ENCODE data around the gene DCP2. TPM values are rescaled to one million over a fixed set of nuclear protein-coding genes. Genes with fewer than 3 reads are reported as not detected.
"Not testable (repeated sequence)": the region's sequence is repeated elsewhere in the genome, so short reads cannot be mapped to it uniquely, and the experiment has no call there.

DCP2 gene
- polyA plus RNA-seq, 1 donor: 48.8 TPM

GRCh38 chr5:112963374-112963733, 13.2 kb upstream of the DCP2 start:
- DNase-seq: not testable (repeated sequence)

- DNase-seq: no peak
Measured at GRCh38 chr5:112965733-112966306, 10.8 kb upstream of the DCP2 start.

GRCh38 chr5:112967520-112968083, 9.0 kb upstream of the DCP2 start:
- DNase-seq: no peak

- DNase-seq: no peak
Measured at GRCh38 chr5:112968411-112969106, 8.0 kb upstream of the DCP2 start.

- DNase-seq: no peak
Measured at GRCh38 chr5:112971276-112971675, 5.3 kb upstream of the DCP2 start.

- no peak for DNase-seq
Measured at GRCh38 chr5:112973036-112973435, 3.6 kb upstream of the DCP2 start.

GRCh38 chr5:112973904-112974303, 2.7 kb upstream of the DCP2 start:
- DNase-seq: no peak

GRCh38 chr5:112974901-112975300, 1.7 kb upstream of the DCP2 start:
- no peak for DNase-seq

GRCh38 chr5:112975721-112976431, 722 bp upstream of the DCP2 start:
- DNase-seq: no peak

GRCh38 chr5:112977440-112977861, 853 bp downstream of the DCP2 start:
- peak; percentile 36 for DNase-seq

- DNase-seq: no peak
Measured at GRCh38 chr5:112978836-112979235, 2.2 kb downstream of the DCP2 start.

- no peak for DNase-seq
Measured at GRCh38 chr5:112979723-112980122, 3.1 kb downstream of the DCP2 start.

GRCh38 chr5:112983363-112983762, 6.8 kb downstream of the DCP2 start:
- no peak for DNase-seq

GRCh38 chr5:112986224-112986623, 9.6 kb downstream of the DCP2 start:
- no peak for DNase-seq

GRCh38 chr5:112995764-112996618, 19.4 kb downstream of the DCP2 start:
- peak; percentile 68 for DNase-seq

- no peak for DNase-seq
Measured at GRCh38 chr5:112996830-112997374, 20.3 kb downstream of the DCP2 start.

- DNase-seq: no peak
Measured at GRCh38 chr5:112998296-112998695, 21.7 kb downstream of the DCP2 start.

- DNase-seq: no peak
Measured at GRCh38 chr5:113000466-113000865, 23.9 kb downstream of the DCP2 start.

- DNase-seq: no peak
Measured at GRCh38 chr5:113002423-113002822, 25.8 kb downstream of the DCP2 start.

- DNase-seq: no peak
Measured at GRCh38 chr5:113003763-113004162, 27.2 kb downstream of the DCP2 start.

GRCh38 chr5:113005454-113005853, 28.9 kb downstream of the DCP2 start:
- no peak for DNase-seq
